Activated CD8-positive, alpha-beta T cell treated with anti-CD3 and anti-CD28 coated beads for 36 hours (primary cell): ENCODE results near the gene AHCY. TPM values are rescaled to one million over a fixed set of nuclear protein-coding genes. Genes with fewer than 3 reads are reported as not detected.

ENCODE experiments used
- ATAC-seq: fragments of 200-7000 bp; cut with Tn5 transposase; one replicate; pipeline ENCODE4 v1.10.0; 2021; ENCODE audit warnings: mild to moderate bottlenecking, moderate library complexity
- CTCF ChIA-PET: fragments of 350-600 bp; sonication (Branson Sonifier 250); formaldehyde crosslinking; loops from one replicate; lab custom pipeline; 2021; ENCODE audit warnings: antibody characterized with exemption; lab: Charles Lee
- POLR2A ChIA-PET: fragments of 350-600 bp; sonication (Branson Sonifier 250); formaldehyde crosslinking; loops from one replicate; lab custom pipeline; 2021; ENCODE audit warnings: antibody characterized with exemption; lab: Charles Lee
- DNase-seq: peaks from one replicate; pipeline ENCODE4 v3.0.0-alpha.2; 2020
- H3K27ac Mint-ChIP-seq: one replicate; pipeline ENCODE4 v1.8.0; 2021; ENCODE audit warnings: mild to moderate bottlenecking, mixed read lengths
- H3K27me3 Mint-ChIP-seq: one replicate; pipeline ENCODE4 v1.8.0; 2021; ENCODE audit warnings: mixed read lengths
- H3K36me3 Mint-ChIP-seq: one replicate; pipeline ENCODE4 v1.8.0; 2021; ENCODE audit warnings: low read depth, mixed read lengths
- H3K4me1 Mint-ChIP-seq: one replicate; pipeline ENCODE4 v1.8.0; 2021; ENCODE audit warnings: low read depth, mixed read lengths
- H3K4me3 Mint-ChIP-seq: one replicate; pipeline ENCODE4 v1.8.0; 2021; ENCODE audit warnings: mild to moderate bottlenecking, moderate library complexity, mixed read lengths
- H3K9me3 Mint-ChIP-seq: one replicate; pipeline ENCODE4 v1.8.0; 2021; ENCODE audit warnings: mixed read lengths
- intact Hi-C: fragments of 100-400 bp; cut with micrococcal nuclease; formaldehyde crosslinking; loops from one replicate; pipeline ENCODE4 v1.10.0; 2022
- total RNA-seq, 2 experiments: library from RNA; stranded (reverse); gene quantifications; one replicate each; pipeline ENCODE4 v1.2.3, GENCODE V29; 2021
- TF ChIP-seq, protein P1 (sequence below): fragments of 200-600 bp; IDR thresholded peaks from one replicate; pipeline ENCODE4 v1.8.0; 2022; ENCODE audit warnings: antibody characterized with exemption, mild to moderate bottlenecking

AHCY gene
- total RNA-seq, 2 experiments from 2014 or later = 256 to 258 TPM

GRCh38 chr20:34337982-34338726 is 35.0 kb upstream of the AHCY start:
- no peaks in the 10 kb centered on the region for H3K4me1 Mint-ChIP-seq
- no peaks in the 10 kb centered on the region for H3K36me3 Mint-ChIP-seq
- no peaks in the 10 kb centered on the region for H3K27me3 Mint-ChIP-seq
- DNase-seq (no peak), ATAC-seq (no peak)
- POLR2A ChIA-PET = interaction anchor here (0.6 kb wide), 3 partner anchors 26 to 901 kb away, joined by 3 read pairs; no protein-coding TSS in a partner anchor
- intact Hi-C loops = no loop called here
- TF ChIP-seq, protein P1, sequence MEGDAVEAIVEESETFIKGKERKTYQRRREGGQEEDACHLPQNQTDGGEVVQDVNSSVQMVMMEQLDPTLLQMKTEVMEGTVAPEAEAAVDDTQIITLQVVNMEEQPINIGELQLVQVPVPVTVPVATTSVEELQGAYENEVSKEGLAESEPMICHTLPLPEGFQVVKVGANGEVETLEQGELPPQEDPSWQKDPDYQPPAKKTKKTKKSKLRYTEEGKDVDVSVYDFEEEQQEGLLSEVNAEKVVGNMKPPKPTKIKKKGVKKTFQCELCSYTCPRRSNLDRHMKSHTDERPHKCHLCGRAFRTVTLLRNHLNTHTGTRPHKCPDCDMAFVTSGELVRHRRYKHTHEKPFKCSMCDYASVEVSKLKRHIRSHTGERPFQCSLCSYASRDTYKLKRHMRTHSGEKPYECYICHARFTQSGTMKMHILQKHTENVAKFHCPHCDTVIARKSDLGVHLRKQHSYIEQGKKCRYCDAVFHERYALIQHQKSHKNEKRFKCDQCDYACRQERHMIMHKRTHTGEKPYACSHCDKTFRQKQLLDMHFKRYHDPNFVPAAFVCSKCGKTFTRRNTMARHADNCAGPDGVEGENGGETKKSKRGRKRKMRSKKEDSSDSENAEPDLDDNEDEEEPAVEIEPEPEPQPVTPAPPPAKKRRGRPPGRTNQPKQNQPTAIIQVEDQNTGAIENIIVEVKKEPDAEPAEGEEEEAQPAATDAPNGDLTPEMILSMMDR = no peak
- CTCF ChIA-PET = interaction anchor here (1.5 to 8.4 kb wide), 2 partner anchors 25 to 26 kb away, joined by 4 to 50 read pairs; partner anchors contain the start of gene ITCH
- no peak overlapping the region for H3K4me3 Mint-ChIP-seq
- no peak overlapping the region for H3K27ac Mint-ChIP-seq
- no peaks in the 10 kb centered on the region for H3K9me3 Mint-ChIP-seq

DNA sequence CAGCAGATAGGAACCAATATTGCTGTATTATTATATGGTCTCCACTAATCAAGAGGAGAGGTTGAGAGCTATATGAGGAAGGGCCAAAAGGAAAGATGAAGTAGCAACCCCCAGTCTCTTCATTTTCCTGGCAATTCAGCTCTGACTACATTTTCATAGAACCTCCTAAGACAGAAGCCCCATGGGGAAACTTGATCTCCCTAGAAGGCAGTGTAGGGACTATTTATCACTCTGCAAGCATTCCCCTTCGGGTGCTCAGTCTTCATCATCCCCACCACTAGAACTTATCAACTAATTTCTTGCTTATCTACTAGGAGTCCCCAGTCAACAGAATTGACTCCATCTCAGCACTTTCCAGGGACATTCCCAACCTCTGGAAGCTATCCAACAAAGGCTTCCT is 34.4 kb upstream of the AHCY start:
- H3K27me3 Mint-ChIP-seq = no peaks in the 10 kb centered on the region
- no peak overlapping the region for H3K27ac Mint-ChIP-seq
- H3K4me1 Mint-ChIP-seq = no peaks in the 10 kb centered on the region
- ATAC-seq = no peak
- ChIA-PET POLR2A (no interaction called here), CTCF (interaction anchor here (1.5 to 8.4 kb wide), 2 partner anchors 25 kb away, joined by 4 to 50 read pairs; partner anchors contain the start of gene ITCH)
- intact Hi-C loops = no loop called here
- no peaks in the 10 kb centered on the region for H3K36me3 Mint-ChIP-seq
- no peaks in the 10 kb centered on the region for H3K9me3 Mint-ChIP-seq
- TF ChIP-seq, protein P1 = no peak
- no peak overlapping the region for H3K4me3 Mint-ChIP-seq
- DNase-seq = no peak

DNA sequence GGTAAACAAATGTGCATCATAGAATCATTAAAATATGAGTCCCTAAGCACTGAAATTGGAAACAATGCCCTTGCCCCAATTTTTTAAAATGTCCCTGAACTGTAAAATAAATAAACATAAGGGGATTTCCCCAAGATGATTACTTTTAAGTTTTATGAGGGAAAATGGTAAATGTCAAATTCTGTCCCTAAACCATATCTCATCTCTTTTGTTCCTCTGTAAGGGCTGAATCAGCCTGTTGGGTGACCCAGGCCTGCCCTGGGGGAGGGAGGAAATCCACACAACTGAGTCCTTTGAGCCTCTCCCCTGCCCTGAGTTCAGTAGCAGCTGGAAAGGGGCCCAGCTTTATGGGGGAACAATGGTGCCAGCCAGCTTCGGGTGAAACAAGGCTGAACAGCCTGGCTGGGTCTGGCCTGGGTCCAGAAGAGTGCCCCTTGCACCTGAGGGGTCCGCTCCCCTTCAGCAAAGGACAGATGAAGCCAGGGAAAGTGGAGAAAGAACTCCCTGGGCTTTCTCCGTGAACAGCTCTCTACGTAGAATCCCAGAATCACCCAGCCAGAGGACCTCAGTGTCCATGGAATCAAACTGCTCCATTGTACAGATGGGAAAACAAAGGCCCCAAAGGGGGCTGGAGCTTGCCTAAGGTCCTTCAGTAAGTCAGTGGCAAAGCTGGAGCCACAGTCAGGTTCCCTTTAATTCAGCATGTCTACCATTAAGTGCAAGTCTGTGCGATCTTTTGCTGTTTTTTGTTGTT is 31.7 kb upstream of the AHCY start:
- no peaks in the 10 kb centered on the region for H3K4me1 Mint-ChIP-seq
- intact Hi-C loops = no loop called here
- TF ChIP-seq, protein P1 = no peak
- H3K9me3 Mint-ChIP-seq = no peaks in the 10 kb centered on the region
- CTCF ChIA-PET = interaction anchor here (1.6 to 8.4 kb wide), 2 partner anchors 22 to 435 kb away, joined by 4 to 50 read pairs; no protein-coding TSS in a partner anchor
- DNase-seq = no peak
- ATAC-seq = no peak
- H3K27ac Mint-ChIP-seq = no peak overlapping the region
- H3K36me3 Mint-ChIP-seq = no peaks in the 10 kb centered on the region
- no peak overlapping the region for H3K4me3 Mint-ChIP-seq
- POLR2A ChIA-PET = no interaction called here
- H3K27me3 Mint-ChIP-seq = no peaks in the 10 kb centered on the region

DNA sequence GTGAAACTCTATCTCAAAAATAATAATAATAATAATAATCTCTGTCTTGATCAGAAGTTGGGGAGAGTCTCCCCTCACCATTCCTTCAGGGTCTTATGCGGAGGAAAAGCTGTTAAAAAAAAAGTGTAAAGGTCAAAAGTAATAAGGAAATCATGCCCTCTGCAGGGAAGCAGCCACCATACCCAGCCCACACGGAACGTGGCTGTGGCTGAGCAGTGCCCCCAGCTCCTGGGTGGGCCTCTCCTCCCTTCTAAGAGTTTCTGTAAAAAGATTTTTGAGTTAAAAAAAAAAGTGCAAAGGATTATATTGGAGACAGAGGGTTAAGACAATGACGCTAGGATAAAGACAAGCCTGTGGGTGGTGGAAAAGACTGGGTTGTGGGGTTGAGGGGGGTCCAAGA is 30.6 kb upstream of the AHCY start:
- no peaks in the 10 kb centered on the region for H3K36me3 Mint-ChIP-seq
- POLR2A ChIA-PET = no interaction called here
- no peak overlapping the region for H3K27ac Mint-ChIP-seq
- no peaks in the 10 kb centered on the region for H3K27me3 Mint-ChIP-seq
- H3K4me1 Mint-ChIP-seq = no peaks in the 10 kb centered on the region
- no peak for ATAC-seq
- DNase-seq = no peak
- CTCF ChIA-PET = interaction anchor here (1.6 to 8.4 kb wide), 2 partner anchors 21 to 436 kb away, joined by 4 to 50 read pairs; no protein-coding TSS in a partner anchor
- H3K9me3 Mint-ChIP-seq = no peaks in the 10 kb centered on the region
- intact Hi-C loops = no loop called here
- H3K4me3 Mint-ChIP-seq = no peak overlapping the region
- TF ChIP-seq, protein P1 = no peak
